HepG2 (cell line): ENCODE measurements around the gene HK2. TPM values are rescaled to one million over a fixed set of nuclear protein-coding genes. Genes with fewer than 3 reads are reported as not detected.
A peak's percentile ranks its signal among the peaks of the same experiment; 100 is the strongest.

Experiments
- ATF7-NPFF ChIP-seq: sonication (generic); formaldehyde crosslinking; IDR thresholded peaks from 2 replicates; pipeline ENCODE4 v1.8.1; 2023; ENCODE audit warnings: mild to moderate bottlenecking, low read depth, missing genetic modification reagents, moderate library complexity
- BRF2 ChIP-seq: sonication (generic); formaldehyde crosslinking; IDR thresholded peaks from 2 replicates; pipeline ENCODE4 v1.8.1; 2022; ENCODE audit warnings: mild to moderate bottlenecking, missing genetic modification reagents
- JUND ChIP-seq: sonication (generic); formaldehyde crosslinking; IDR thresholded peaks from 2 replicates; pipeline ENCODE4 v1.8.0; 2022; ENCODE audit warnings: mild to moderate bottlenecking, missing genetic modification reagents
- MAF1 ChIP-seq: sonication (generic); formaldehyde crosslinking; IDR thresholded peaks from 2 replicates; pipeline ENCODE4 v1.5.0; 2020; ENCODE audit warnings: missing genetic modification reagents, borderline replicate concordance
- MIXL1 ChIP-seq: IDR thresholded peaks from 2 replicates; pipeline ENCODE4 v1.6.1; 2016
- NPAS2 ChIP-seq: sonication (generic); formaldehyde crosslinking; IDR thresholded peaks from 2 replicates; pipeline ENCODE4 v1.8.0; 2022; ENCODE audit warnings: mild to moderate bottlenecking, missing genetic modification reagents, borderline replicate concordance
- SALL1 ChIP-seq: sonication (generic); formaldehyde crosslinking; IDR thresholded peaks from 2 replicates; pipeline ENCODE4 v1.8.0; 2022; ENCODE audit warnings: mild to moderate bottlenecking, missing genetic modification reagents
- SMYD3 ChIP-seq: sonication (generic); formaldehyde crosslinking; IDR thresholded peaks from 2 replicates; pipeline ENCODE4 v1.8.1; 2023; ENCODE audit warnings: mild to moderate bottlenecking, missing genetic modification reagents
- STAT5B ChIP-seq: sonication (generic); formaldehyde crosslinking; IDR thresholded peaks from 2 replicates; pipeline ENCODE4 v1.4.0; 2020; ENCODE audit warnings: missing genetic modification reagents
- THYN1 ChIP-seq: sonication (generic); formaldehyde crosslinking; IDR thresholded peaks from 2 replicates; pipeline ENCODE4 v1.8.1; 2023; ENCODE audit warnings: low read depth, mild to moderate bottlenecking, moderate library complexity, missing genetic modification reagents, borderline replicate concordance
- ZBTB38 ChIP-seq: sonication (generic); formaldehyde crosslinking; IDR thresholded peaks from 2 replicates; pipeline ENCODE4 v1.5.1; 2020; ENCODE audit warnings: mild to moderate bottlenecking, missing genetic modification reagents
- ZNF318 ChIP-seq: sonication (generic); formaldehyde crosslinking; IDR thresholded peaks from 2 replicates; pipeline ENCODE4 v1.4.0; 2020; ENCODE audit warnings: mild to moderate bottlenecking, missing genetic modification reagents
- ZNF333 ChIP-seq: sonication (generic); formaldehyde crosslinking; IDR thresholded peaks from 2 replicates; pipeline ENCODE4 v1.4.0; 2020; ENCODE audit warnings: mild to moderate bottlenecking, missing genetic modification reagents, borderline replicate concordance
- polyA plus RNA-seq, 8 experiments: library from polyadenylated mRNA; depleted of rRNA in 3 of 8; stranded (reverse) in 7 of 8; unstranded in 1 of 8; fragments of >200 nt; fragmentation: Illumina TruSeq in 4 of 8; extraction: Trizol in 4 of 8; gene quantifications; 2 replicates each; pipeline versions ENCODE4 v1.2.1 to v1.2.3, GENCODE V29; 2011 to 2016; ENCODE audit warnings: low read depth in 4 of 8, missing spikeins in 1 of 8, mixed read lengths in 1 of 8; ENCODE audit not compliant: insufficient read depth in 1 of 8
- total RNA-seq, 5 experiments: library from RNA; depleted of rRNA; stranded (reverse); fragments of >200 nt; fragmentation: Illumina TruSeq; extraction: Trizol; gene quantifications; 2 replicates each; pipeline ENCODE4 v1.2.3, GENCODE V29; 2016; ENCODE audit warnings: low read depth in 1 of 5
- TF ChIP-seq, protein P1 (sequence below): sonication (generic); formaldehyde crosslinking; IDR thresholded peaks from 2 replicates; pipeline ENCODE4 v1.4.0; 2020; ENCODE audit warnings: missing genetic modification reagents

The HK2 gene
- total and polyA plus RNA-seq, 2 of the 13 experiments (the other 11 are each of a cell fraction or from before 2014, with no cell fraction given) = 13.2 to 101 TPM

- peak; percentile 13; the same call in 1 of the 2 replicates for TF ChIP-seq SALL1 (CRISPR knock-in tag)
- no peak for TF ChIP-seq ZNF333 (CRISPR knock-in tag)
- TF ChIP-seq THYN1 (CRISPR knock-in tag) = no peak
- peak; percentile 94 for TF ChIP-seq ZBTB38 (CRISPR knock-in tag)
- TF ChIP-seq ATF7-NPFF (CRISPR knock-in tag) = no peak
- TF ChIP-seq, protein P1, sequence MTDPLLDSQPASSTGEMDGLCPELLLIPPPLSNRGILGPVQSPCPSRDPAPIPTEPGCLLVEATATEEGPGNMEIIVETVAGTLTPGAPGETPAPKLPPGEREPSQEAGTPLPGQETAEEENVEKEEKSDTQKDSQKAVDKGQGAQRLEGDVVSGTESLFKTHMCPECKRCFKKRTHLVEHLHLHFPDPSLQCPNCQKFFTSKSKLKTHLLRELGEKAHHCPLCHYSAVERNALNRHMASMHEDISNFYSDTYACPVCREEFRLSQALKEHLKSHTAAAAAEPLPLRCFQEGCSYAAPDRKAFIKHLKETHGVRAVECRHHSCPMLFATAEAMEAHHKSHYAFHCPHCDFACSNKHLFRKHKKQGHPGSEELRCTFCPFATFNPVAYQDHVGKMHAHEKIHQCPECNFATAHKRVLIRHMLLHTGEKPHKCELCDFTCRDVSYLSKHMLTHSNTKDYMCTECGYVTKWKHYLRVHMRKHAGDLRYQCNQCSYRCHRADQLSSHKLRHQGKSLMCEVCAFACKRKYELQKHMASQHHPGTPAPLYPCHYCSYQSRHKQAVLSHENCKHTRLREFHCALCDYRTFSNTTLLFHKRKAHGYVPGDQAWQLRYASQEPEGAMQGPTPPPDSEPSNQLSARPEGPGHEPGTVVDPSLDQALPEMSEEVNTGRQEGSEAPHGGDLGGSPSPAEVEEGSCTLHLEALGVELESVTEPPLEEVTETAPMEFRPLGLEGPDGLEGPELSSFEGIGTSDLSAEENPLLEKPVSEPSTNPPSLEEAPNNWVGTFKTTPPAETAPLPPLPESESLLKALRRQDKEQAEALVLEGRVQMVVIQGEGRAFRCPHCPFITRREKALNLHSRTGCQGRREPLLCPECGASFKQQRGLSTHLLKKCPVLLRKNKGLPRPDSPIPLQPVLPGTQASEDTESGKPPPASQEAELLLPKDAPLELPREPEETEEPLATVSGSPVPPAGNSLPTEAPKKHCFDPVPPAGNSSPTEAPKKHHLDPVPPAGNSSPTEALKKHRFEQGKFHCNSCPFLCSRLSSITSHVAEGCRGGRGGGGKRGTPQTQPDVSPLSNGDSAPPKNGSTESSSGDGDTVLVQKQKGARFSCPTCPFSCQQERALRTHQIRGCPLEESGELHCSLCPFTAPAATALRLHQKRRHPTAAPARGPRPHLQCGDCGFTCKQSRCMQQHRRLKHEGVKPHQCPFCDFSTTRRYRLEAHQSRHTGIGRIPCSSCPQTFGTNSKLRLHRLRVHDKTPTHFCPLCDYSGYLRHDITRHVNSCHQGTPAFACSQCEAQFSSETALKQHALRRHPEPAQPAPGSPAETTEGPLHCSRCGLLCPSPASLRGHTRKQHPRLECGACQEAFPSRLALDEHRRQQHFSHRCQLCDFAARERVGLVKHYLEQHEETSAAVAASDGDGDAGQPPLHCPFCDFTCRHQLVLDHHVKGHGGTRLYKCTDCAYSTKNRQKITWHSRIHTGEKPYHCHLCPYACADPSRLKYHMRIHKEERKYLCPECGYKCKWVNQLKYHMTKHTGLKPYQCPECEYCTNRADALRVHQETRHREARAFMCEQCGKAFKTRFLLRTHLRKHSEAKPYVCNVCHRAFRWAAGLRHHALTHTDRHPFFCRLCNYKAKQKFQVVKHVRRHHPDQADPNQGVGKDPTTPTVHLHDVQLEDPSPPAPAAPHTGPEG (CRISPR knock-in tag) = no peak
- TF ChIP-seq MAF1 (CRISPR knock-in tag) = no peak
- TF ChIP-seq SMYD3 (CRISPR knock-in tag) = 0 out of 2 replicates have a peak, but pooled peaks have one; percentile 0
- no peak for TF ChIP-seq NPAS2 (CRISPR knock-in tag)
- TF ChIP-seq JUND (CRISPR knock-in tag) = no peak
- no peak for TF ChIP-seq STAT5B (CRISPR knock-in tag)
- no peak for TF ChIP-seq BRF2
- no peak for TF ChIP-seq MIXL1 (CRISPR knock-in tag)
- TF ChIP-seq ZNF318 (CRISPR knock-in tag) = no peak
These were observed 107.4 kb downstream of the HK2 start (continued) for GRCh38 chr2:74941284-74941683.
